NCI-H1092 (cell line): ENCODE measurements around the gene ADGRF3.
"Not testable (repeated sequence)": the region's sequence is repeated elsewhere in the genome, so short reads cannot be mapped to it uniquely, and the experiment has no call there.

Experiments
- DNase-seq: peaks from one replicate; lab custom pipeline; 2025; lab: John Stamatoyannopoulos, UW

Gene ADGRF3

GRCh38 chr2:26317377-26318105, 29.0 kb downstream of the ADGRF3 start:
- DNase-seq, result no peak

GRCh38 chr2:26316845-26317244, 29.7 kb downstream of the ADGRF3 start:
- no peak for DNase-seq

DNA sequence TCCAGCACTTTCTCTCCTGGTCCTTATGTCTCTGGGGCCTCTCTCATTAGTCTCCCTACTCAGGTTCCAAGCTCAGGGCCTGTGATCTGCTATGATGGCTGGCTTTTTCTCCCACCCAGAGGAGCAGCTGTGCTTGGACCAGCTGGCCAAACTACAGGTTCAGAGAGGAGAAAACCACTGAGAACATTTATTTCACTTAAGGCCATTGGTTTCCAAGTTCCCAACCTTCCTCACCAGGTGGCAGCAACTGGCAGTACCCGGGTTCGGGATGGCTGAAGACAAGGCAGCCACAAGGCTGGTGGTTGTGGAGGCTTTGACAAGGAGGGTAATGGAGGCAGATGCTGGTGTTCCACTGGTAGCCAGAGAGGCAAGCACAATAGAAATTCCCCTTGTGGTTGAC, 30.5 kb downstream of the ADGRF3 start:
- no peak for DNase-seq

DNA sequence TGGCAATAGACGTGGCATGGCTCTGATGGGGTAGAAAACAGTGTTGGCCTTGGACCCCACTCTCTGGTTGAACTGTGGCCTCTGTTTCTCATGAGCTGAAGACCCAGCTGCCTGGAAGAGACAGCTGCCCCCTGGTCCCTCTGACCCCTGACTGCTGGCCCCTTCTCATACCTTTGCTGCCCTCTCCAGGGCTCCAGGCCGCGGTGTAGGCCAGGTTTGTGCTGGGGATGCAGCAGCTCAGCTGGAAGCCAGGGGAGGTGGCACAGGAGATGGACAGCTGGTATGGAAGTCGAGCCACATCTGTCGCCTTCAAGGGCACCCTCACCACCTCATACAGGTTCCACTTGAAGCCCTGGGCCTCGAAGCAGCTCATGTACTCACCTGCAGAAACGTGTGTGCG, 32.3 kb downstream of the ADGRF3 start:
- DNase-seq, result no peak

DNA sequence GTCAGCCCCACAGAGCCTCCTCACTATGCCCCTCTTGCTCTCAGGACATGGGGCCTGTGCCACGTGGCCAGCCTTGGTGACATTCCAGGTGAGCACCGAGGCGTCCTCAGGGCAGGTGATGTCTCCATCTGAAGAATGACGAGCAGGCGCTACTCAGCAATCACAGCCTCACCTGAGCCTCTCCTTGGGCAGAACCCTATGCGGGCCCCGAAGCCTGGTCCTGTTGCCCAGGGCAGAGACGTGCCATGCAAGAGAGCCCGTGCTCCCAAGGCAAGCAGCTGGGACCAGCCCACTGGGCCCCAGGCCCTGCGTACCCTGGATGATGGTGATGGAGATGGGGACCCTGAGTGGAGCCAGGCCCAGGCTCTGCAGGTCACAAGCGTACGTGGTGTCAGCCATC, 33.1 kb downstream of the ADGRF3 start:
- no peak for DNase-seq

DNA sequence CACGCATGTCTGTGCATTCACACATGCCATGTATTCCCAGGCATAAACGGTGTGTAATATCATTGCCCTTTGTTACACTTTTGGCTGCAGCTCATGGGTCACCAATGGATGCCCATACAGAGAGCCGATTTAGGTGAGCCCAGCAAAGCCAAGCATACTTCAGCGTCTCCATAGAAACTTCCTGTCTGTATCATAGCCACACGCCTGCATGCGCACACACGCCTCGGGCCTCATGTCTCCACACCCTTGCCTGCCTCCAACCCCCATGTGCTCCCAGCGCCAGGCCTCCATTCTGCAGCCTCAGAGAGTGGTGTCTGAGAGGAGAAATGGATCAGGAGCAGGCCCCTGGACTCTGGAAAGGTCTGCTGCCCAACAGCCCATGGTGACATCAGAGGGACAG, 34.1 kb downstream of the ADGRF3 start:
- no peak for DNase-seq

DNA sequence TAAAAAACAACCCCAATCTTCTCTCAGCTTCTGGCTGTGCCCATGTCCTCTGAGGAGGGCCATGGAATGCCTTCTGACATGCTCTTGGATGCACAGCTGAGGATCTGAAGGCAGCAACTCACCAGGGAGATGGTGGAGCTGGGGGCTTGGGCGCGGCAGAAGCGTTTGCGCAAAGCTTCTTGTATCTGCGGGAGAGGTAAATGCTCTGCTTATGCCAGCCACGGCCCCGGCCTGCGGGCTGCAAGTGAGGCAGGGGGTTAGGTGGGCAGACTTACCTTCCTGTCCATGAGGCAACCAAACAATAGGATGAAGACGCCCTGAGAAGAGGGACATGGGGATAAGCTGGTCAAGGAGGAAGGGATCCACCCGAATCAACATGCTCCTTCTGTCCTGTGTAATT, 36.7 kb downstream of the ADGRF3 start:
- no peak for DNase-seq

DNA sequence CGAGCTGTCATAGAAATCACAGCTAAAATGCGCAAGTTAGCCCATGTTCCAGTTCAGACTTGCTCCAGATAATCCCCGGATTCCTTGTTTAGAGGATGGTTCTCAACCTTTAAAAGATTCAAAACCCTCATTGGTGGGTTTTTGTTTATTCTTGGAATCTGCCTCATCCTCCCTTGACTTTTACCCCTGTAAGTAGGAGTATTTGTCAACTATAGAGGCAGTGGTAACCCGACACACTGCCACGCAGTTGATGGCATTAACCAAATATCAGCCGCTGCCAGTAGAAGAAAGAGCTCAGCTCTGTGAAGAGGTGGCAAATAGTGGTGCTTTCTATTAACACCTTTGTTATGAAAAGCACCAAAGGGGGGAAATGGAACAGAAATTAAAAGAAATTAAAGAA, 41.0 kb downstream of the ADGRF3 start:
- no peak for DNase-seq

GRCh38 chr2:26305094-26305493, 41.5 kb downstream of the ADGRF3 start:
- not testable (repeated sequence) for DNase-seq

GRCh38 chr2:26302846-26303245, 43.7 kb downstream of the ADGRF3 start:
- DNase-seq, result no peak

GRCh38 chr2:26300234-26300925, 46.2 kb downstream of the ADGRF3 start:
- no peak for DNase-seq

- no peak for DNase-seq
Observed at GRCh38 chr2:26299471-26300101, 47.0 kb downstream of the ADGRF3 start.

- DNase-seq, result no peak
Observed at GRCh38 chr2:26298638-26299393, 47.8 kb downstream of the ADGRF3 start.

DNA sequence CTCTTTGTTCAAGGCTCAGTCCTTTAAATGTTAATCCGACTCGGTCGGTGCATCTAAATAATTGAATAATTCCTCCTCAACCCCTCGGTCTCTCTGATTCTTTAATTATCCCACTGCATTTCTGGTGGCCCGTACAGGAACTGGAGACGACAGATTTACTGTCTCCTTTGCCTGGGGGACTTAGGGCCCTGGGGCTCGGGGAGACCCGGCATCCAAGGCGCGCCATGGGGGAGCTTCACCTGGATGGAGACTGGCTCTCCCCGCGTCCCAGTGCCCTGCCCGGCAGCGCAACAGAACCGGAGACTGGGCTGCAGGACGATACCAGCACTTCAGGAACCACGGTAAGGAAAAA, 48.3 kb downstream of the ADGRF3 start:
- DNase-seq, result no peak

GRCh38 chr2:26297061-26297460, 49.5 kb downstream of the ADGRF3 start:
- no peak for DNase-seq

- no peak for DNase-seq
Observed at GRCh38 chr2:26295511-26295910, 51.1 kb downstream of the ADGRF3 start.

DNA sequence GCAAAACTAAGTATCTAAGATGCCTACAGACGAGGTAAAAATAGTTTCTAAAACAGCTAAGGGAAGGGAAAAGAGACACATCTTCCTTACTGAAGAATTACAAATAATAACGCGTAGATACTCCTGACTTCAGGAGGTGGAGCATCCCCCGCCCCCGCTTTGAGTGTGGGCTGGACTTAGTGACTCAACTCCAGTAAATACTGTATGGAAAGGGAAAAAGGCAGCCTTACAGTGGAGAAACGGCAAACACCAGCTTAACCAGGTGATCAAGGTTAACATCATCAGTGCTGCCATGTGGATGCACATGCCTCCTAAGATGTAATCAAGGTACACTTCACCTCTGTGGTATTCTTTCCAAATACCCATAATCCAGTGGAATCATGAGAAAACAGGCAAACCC, 53.9 kb downstream of the ADGRF3 start:
- no peak for DNase-seq

- DNase-seq, result no peak
Observed at GRCh38 chr2:26290001-26290400, 56.6 kb downstream of the ADGRF3 start.

GRCh38 chr2:26285931-26286330, 60.7 kb downstream of the ADGRF3 start:
- no peak for DNase-seq

- no peak for DNase-seq
Observed at GRCh38 chr2:26284132-26284531, 62.5 kb downstream of the ADGRF3 start.

GRCh38 chr2:26283606-26284005, 63.0 kb downstream of the ADGRF3 start:
- DNase-seq, result no peak

GRCh38 chr2:26281226-26281625, 65.4 kb downstream of the ADGRF3 start:
- no peak for DNase-seq

DNA sequence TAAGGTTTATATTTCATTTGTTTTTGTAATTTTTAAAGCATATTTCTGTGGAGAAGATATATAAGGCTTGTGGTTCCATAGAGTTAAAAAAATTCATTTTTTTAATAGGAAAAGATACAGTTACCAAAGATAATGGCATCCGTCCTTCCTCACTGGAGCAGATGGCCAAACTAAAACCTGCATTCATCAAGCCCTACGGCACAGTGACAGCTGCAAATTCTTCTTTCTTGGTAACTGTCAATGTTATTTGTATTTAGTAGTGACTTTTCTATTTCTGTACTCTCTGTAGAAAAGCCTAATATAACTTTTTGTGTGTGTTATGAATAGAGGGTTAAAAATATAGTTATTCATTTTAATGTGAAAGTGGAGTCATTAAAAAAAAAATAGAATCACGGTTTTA, 66.7 kb downstream of the ADGRF3 start:
- no peak for DNase-seq
